Stimulated activated CD4-positive, alpha-beta T cell treated with anti-CD3 and anti-CD28 coated beads, Interleukin-2, amount 100 ng/mL, for 48 hours (primary cell): Measurements from ENCODE around the gene LRRC59.

ENCODE experiments used
- DNase-seq, 2 donors: peaks; one replicate each; pipeline ENCODE4 v3.0.0-alpha.2; 2020

The LRRC59 gene

GRCh38 chr17:50360486-50361115, 36.7 kb downstream of the LRRC59 start:
- DNase-seq, result no peak

- DNase-seq, result no peak
These were observed 37.3 kb downstream of the LRRC59 start for GRCh38 chr17:50359998-50360461.

GRCh38 chr17:50359005-50359699, 38.2 kb downstream of the LRRC59 start:
- DNase-seq, result no peak

- DNase-seq, result no peak
These were observed 39.1 kb downstream of the LRRC59 start for GRCh38 chr17:50358177-50358576.

GRCh38 chr17:50356892-50357510, 40.3 kb downstream of the LRRC59 start:
- no peak for DNase-seq

GRCh38 chr17:50356418-50356817, 40.9 kb downstream of the LRRC59 start:
- DNase-seq, result no peak

GRCh38 chr17:50355701-50356341, 41.5 kb downstream of the LRRC59 start:
- no peak for DNase-seq

- DNase-seq, result no peak
These were observed 42.0 kb downstream of the LRRC59 start for GRCh38 chr17:50355336-50355700.

- no peak for DNase-seq
These were observed 42.5 kb downstream of the LRRC59 start for GRCh38 chr17:50354776-50355175.

- DNase-seq, result no peak
These were observed 43.1 kb downstream of the LRRC59 start for GRCh38 chr17:50354198-50354597.

GRCh38 chr17:50353600-50354195, 43.6 kb downstream of the LRRC59 start:
- no peak for DNase-seq

- no peak for DNase-seq
These were observed 44.4 kb downstream of the LRRC59 start for GRCh38 chr17:50352693-50353599.

GRCh38 chr17:50352072-50352692, 45.1 kb downstream of the LRRC59 start:
- DNase-seq, result no peak

GRCh38 chr17:50350733-50351132, 46.6 kb downstream of the LRRC59 start:
- DNase-seq, result no peak

GRCh38 chr17:50349243-50349600, 48.1 kb downstream of the LRRC59 start:
- no peak for DNase-seq

- no peak for DNase-seq
These were observed 48.6 kb downstream of the LRRC59 start for GRCh38 chr17:50348522-50349242.

GRCh38 chr17:50347894-50348291, 49.4 kb downstream of the LRRC59 start:
- no peak for DNase-seq

- DNase-seq, result no peak
These were observed 50.0 kb downstream of the LRRC59 start for GRCh38 chr17:50347117-50347893.

GRCh38 chr17:50346313-50347116, 50.8 kb downstream of the LRRC59 start:
- DNase-seq, result peak; percentile 38 to 43
